CD4-positive, alpha-beta T cell treated with Interleukin-15 for 1 hour (primary cell): ENCODE measurements around the gene FAM131B.

Source experiments
- DNase-seq: peaks from one replicate; pipeline ENCODE4 v3.0.0-alpha.2; 2020

The FAM131B gene

DNA sequence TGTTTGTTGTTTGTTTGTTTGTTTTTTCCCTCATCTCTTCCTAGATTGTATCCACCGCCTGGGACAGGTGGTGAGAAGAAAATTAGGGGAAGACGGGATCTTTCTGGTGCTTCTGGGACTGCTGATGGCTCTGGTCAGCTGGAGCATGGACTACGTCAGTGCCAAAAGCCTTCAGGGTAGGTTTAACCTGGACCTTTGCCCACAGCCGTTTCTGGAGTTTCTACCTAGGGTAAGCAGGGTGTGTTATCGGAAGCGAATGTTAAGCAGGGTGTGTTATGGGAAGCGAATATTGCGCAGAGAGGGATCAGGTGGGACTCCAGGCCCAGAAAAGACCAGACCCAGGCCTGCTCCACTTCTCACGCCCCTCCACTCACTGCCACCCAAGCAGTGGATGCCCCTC, 41.9 kb downstream of the FAM131B start:
- DNase-seq, result no peak

DNA sequence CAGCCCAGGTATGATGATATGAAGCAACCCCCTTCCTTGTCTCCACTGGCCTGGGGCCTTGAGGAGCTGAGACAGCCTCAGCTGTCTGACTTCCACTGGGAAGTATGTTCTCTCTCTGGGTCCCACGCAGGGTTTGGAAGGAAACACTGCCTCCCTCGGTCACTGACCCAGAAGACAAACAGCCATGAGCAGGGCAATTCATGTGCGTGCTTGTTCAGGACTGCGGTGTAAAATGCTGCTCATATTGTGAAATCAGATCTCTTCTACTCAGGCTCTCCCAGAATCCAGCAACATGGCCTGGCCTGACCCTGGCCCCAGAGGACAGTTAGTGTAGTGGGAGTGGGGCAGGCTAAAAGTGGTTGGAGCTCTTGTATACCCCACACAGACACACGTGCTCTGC, 43.9 kb downstream of the FAM131B start:
- DNase-seq, result no peak

DNA sequence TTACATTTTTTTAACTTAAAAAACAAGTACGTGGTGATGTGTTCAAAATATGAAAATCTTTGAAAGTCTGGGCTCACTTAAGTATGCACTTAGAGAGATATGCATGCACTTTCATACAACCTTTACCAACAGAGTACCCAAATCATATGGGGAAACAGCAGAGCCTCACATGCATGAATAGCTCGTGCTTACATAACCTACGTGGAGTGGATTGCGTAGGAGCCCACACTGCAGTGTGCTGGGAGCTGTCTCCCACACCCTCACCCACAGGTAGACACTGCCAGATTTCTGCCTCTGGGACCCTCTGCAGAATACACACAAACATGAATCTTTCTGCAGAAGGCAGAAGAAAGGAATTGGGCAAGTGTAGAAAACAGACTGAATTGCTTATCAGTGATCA, 46.0 kb downstream of the FAM131B start:
- DNase-seq, result no peak

DNA sequence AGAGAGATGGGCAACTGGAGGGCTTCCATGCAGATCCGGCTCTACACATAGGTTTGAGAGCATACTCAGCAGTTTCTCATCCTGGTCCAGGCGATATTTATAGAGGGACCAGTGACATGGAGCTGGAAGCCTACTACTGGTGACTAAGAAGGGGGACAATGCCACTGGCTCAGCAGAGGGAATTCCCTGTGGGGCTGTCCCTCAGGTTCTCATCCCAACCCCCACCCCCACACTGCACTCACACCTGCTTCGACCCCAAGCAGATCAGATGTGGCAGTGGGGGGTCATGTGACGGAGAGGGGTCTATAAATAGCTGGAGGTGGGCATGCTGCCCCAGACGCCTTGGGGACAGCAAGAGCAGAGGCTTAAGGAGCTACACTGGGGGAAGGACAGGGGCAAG, 46.7 kb downstream of the FAM131B start, which contains the start of gene CLCN1:
Gene CLCN1 (plus strand): TSS at position 336 of the 400 bp plus-strand sequence. CDS start 102 bp downstream, outside the sequence.
- DNase-seq, result no peak

DNA sequence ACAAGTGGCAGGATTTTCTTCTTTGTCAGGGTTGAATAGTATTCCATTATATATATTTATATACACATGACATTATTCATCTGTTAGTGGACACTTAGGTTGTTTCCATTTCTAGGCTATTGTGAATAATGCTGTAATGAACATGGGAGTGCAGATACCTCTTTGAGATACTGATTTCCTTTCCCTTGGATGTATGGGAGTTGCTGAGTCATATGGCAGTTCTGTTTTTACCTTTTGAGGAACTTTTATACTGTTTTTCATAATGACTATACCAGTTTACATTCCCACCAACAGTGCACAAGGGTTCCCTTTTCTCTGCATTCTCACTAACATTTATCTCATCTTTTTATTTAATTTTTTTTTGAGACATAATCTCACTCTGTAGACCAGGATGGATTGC, 48.4 kb downstream of the FAM131B start:
- no peak for DNase-seq

DNA sequence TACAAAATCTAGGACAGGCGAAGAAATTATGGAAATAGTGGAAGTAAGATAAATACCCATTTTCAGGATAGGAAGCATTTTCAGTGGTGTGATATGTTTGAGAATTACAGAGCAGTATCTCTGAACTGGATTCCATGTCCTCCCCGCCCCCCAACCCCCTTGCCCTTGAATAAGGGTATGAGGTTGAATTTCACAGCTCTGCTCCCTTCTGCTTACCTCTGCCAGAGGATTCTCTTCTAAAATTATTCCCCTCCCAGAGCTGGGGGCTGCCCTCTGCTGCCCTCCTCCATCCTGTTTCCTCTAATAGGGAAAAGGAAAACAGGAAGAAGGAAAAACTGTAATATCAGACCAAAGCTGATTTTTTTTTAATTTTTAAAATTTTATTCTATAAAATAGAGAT, 53.9 kb downstream of the FAM131B start:
- no peak for DNase-seq

DNA sequence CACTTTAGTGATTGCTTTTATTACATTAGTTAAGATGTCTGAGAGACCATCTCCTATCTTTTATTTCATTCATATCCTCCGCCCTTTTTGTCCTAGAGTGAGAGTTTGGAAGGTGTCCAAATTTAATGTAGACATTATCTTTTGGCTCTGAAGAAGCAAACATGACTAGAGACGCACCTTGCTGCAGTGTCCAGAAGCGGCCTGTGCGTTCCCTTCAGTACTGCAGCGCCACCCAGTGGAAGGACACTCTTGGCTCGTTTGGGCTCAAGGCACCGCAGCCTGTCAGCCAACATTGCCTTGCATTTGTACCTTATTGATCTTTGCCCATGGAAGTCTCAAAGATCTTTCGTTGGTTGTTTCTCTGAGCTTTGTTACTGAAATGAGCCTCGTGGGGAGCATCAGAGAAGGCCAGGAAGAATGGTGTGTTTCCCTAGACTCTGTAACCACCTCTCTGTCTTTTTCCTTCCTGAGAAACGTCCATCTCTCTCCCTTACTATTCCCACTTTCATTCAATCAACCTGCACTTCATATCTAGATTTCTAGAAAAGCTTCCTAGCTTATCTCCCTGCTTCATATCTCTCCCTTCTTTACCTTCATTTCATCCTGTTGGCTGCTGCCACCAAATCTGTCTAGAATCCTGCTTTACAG, 57.0 kb downstream of the FAM131B start:
- DNase-seq, result peak; percentile 70

DNA sequence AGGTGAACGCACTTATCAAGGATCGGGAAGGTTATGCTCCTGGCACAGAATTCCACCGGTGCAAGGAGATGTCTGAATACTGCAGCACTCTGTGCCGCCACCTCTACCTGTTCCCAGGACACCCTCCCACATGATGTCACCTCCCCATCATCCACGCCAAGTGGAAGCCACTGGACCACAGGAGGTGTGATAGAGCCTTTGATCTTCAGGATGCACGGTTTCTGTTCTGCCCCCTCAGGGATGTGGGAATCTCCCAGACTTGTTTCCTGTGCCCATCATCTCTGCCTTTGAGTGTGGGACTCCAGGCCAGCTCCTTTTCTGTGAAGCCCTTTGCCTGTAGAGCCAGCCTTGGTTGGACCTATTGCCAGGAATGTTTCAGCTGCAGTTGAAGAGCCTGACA, 57.6 kb downstream of the FAM131B start:
- no peak for DNase-seq

DNA sequence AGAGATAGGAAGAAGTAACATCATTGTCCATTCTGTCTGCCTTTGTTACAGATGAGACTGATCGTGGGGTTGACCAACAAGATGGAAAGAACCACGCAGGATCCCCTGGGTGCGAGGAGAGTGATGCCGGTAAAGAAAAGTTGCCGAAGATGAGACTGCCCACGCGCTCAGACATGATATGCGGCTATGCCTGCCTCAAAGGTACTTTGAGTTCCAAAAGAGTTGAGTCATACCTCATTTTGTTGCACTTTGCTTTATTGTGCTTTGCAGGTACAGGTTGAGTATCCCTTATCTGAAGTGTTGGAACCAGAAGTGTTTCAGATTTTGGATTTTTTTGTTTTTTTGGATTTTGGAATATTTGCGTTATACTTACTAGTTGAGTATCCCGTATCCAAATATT, 58.8 kb downstream of the FAM131B start:
- DNase-seq, result no peak
